B cell (primary cell): Measurements from ENCODE around the gene FCN1. TPM values are rescaled to one million over a fixed set of nuclear protein-coding genes. Genes with fewer than 3 reads are reported as not detected.

Experiments used
- ATAC-seq: fragments of 200-7000 bp; cut with Tn5 transposase; one replicate; pipeline ENCODE4 v1.10.0; 2021; ENCODE audit warnings: low read depth, mild to moderate bottlenecking, moderate number of reproducible peaks, moderate library complexity
- CTCF ChIA-PET: fragments of 350-600 bp; sonication (Branson Sonifier 250); formaldehyde crosslinking; loops from one replicate; lab custom pipeline; 2021; ENCODE audit warnings: antibody characterized with exemption, inconsistent platforms; lab: Charles Lee
- POLR2A ChIA-PET: fragments of 350-600 bp; sonication (Branson Sonifier 250); formaldehyde crosslinking; loops from one replicate; lab custom pipeline; 2021; ENCODE audit warnings: antibody characterized with exemption; lab: Charles Lee
- DNase-seq: peaks from one replicate; pipeline ENCODE4 v3.0.0; 2013
- H2AFZ ChIP-seq: 2 replicates; pipeline ENCODE4 v1.6.1; 2012; ENCODE audit warnings: mild to moderate bottlenecking, low read depth, low read length; ENCODE audit not compliant: insufficient read depth, poor library complexity, severe bottlenecking
- H3K27ac ChIP-seq, 2 donors: 1 replicate in 1 of 2; 2 replicates in 1 of 2; pipeline ENCODE4 v1.5.1; 2012 to 2013; ENCODE audit warnings: low read length in 2 of 2, mild to moderate bottlenecking in 2 of 2, moderate library complexity in 1 of 2
- H3K27me3 ChIP-seq, 4 experiments: fragments of 200-600 bp in 1 of 4; sonication (generic) in 1 of 4; replicated peaks in 1 of 4; 1 replicate in 2 of 4; 2 replicates in 2 of 4; pipeline versions ENCODE4 v1.6.1 to v1.7.0; 2013 to 2016; ENCODE audit warnings: low read length in 3 of 4, mild to moderate bottlenecking in 2 of 4, mixed read lengths in 1 of 4, moderate library complexity in 1 of 4; ENCODE audit not compliant: insufficient read depth in 4 of 4, control insufficient read depth in 3 of 4; ENCODE audit errors: control extremely low read depth in 1 of 4
- H3K36me3 ChIP-seq, 2 experiments: replicated peaks in 1 of 2; 1 replicate in 1 of 2; 2 replicates in 1 of 2; pipeline versions ENCODE4 v1.6.1 to v1.7.1; 2013; ENCODE audit warnings: low read length in 1 of 2; ENCODE audit not compliant: insufficient read depth in 2 of 2, control insufficient read depth in 1 of 2; ENCODE audit errors: control extremely low read depth in 1 of 2, extremely low read depth in 1 of 2
- H3K4me1 ChIP-seq, 2 donors: fragments of 200-600 bp in 1 of 2; sonication (generic) in 1 of 2; 1 replicate in 1 of 2; 2 replicates in 1 of 2; pipeline versions ENCODE4 v1.5.1 to v1.6.1; 2013 to 2017; ENCODE audit warnings: low read length in 2 of 2; ENCODE audit not compliant: control insufficient read depth in 2 of 2, insufficient read depth in 2 of 2
- H3K4me2 ChIP-seq: replicated peaks from 2 replicates; pipeline ENCODE3; 2012; ENCODE audit warnings: mild to moderate bottlenecking, low read depth, low read length; ENCODE audit not compliant: poor library complexity, severe bottlenecking
- H3K4me3 ChIP-seq, 5 experiments: fragments of 200-600 bp in 1 of 5; sonication (generic) in 1 of 5; 1 replicate in 3 of 5; 2 replicates in 2 of 5; pipeline versions ENCODE4 v1.5.1 to v1.7.0; 2011 to 2016; ENCODE audit warnings: low read length in 4 of 5, mild to moderate bottlenecking in 4 of 5, low read depth in 2 of 5, control low read depth in 1 of 5, moderate library complexity in 1 of 5; ENCODE audit not compliant: insufficient read depth in 1 of 5; ENCODE audit errors: control extremely low read depth in 1 of 5, extremely low read depth in 1 of 5
- H3K79me2 ChIP-seq: fragments of 200-600 bp; sonication (generic); one replicate; pipeline ENCODE4 v1.6.0; 2016; ENCODE audit warnings: low read length; ENCODE audit not compliant: control insufficient read depth, insufficient read depth
- H3K9ac ChIP-seq: fragments of 200-600 bp; sonication (generic); 2 replicates; pipeline ENCODE4 v1.6.1; 2017; ENCODE audit warnings: mild to moderate bottlenecking, low read length, moderate library complexity
- H3K9me3 ChIP-seq, 3 donors: one replicate each; pipeline versions ENCODE4 v1.6.1 to v1.7.1; 2013; ENCODE audit warnings: low read length in 2 of 3; ENCODE audit not compliant: control insufficient read depth in 2 of 3, insufficient read depth in 1 of 3; ENCODE audit errors: control extremely low read depth in 1 of 3
- H4K20me1 ChIP-seq: 2 replicates; pipeline ENCODE4 v1.6.0; 2012; ENCODE audit warnings: mild to moderate bottlenecking, low read length; ENCODE audit not compliant: insufficient read depth, control insufficient read depth, poor library complexity, severe bottlenecking
- H3K27ac Mint-ChIP-seq: one replicate; pipeline ENCODE4 v1.8.0; 2021; ENCODE audit warnings: mixed read lengths
- H3K27me3 Mint-ChIP-seq: one replicate; pipeline ENCODE4 v1.8.0; 2021; ENCODE audit warnings: mixed read lengths
- H3K4me1 Mint-ChIP-seq: one replicate; pipeline ENCODE4 v1.8.0; 2021; ENCODE audit warnings: mixed read lengths
- H3K4me3 Mint-ChIP-seq: one replicate; pipeline ENCODE4 v1.8.0; 2021; ENCODE audit warnings: mixed read lengths
- H3K9me3 Mint-ChIP-seq: one replicate; pipeline ENCODE4 v1.8.0; 2022; ENCODE audit warnings: mixed read lengths; ENCODE audit not compliant: insufficient read depth
- CTCF ChIP-seq: fragments of 200-600 bp; IDR thresholded peaks from one replicate; pipeline ENCODE4 v1.8.0; 2022; ENCODE audit warnings: antibody characterized with exemption, mild to moderate bottlenecking
- EZH2 ChIP-seq: IDR thresholded peaks from 2 replicates; pipeline ENCODE4 v1.6.1; 2012; ENCODE audit warnings: borderline replicate concordance, low read depth, mild to moderate bottlenecking, moderate library complexity, low read length; ENCODE audit not compliant: insufficient read depth, poor library complexity, severe bottlenecking
- WGBS: methylation state at CpG from one replicate; pipeline ENCODE4 v1.1.5; 2013; ENCODE audit warnings: missing lambda C conversion rate; ENCODE audit not compliant: insufficient coverage; 5-methylcytosine and 5-hydroxymethylcytosine counted together
- intact Hi-C: fragments of 100-400 bp; cut with micrococcal nuclease; formaldehyde crosslinking; loops from one replicate; pipeline ENCODE4 v1.10.0; 2022
- polyA plus RNA-seq: library from polyadenylated mRNA; depleted of rRNA; stranded (reverse); fragments of >200 nt; gene quantifications from 2 replicates; pipeline ENCODE4 v1.2.3, GENCODE V29; 2012
- total RNA-seq, 2 donors: library from RNA; stranded (reverse); fragments of 120-200 nt in 1 of 2; gene quantifications; 1 replicate in 1 of 2; 2 replicates in 1 of 2; pipeline versions ENCODE4 v1.2.3 to v1.2.4, GENCODE V29; 2013 to 2022

Gene FCN1
- total and polyA plus RNA-seq, 2 donors (not counting 1 experiment from before 2014, with no cell fraction given), result 2.2 to 20.6 TPM

GRCh38 chr9:134895908-134896833 lies 21.5 kb downstream of the FCN1 start:
- Histone ChIP-seq H3K79me2 (no peaks in the 10 kb centered on the region), H3K4me3 (no peak overlapping the region), H3K4me2 (no peak overlapping the region), H2AFZ (no peak overlapping the region), H3K9me3 (peaks cover 0 to 19% (median 15%) of the 10 kb centered on the region in 3 donors), H3K9ac (no peak overlapping the region), H4K20me1 (no peaks in the 10 kb centered on the region), H3K4me1 (no peaks in the 10 kb centered on the region), H3K27ac (no peak overlapping the region), H3K27me3 (peaks cover 0 to 11% (median 5%) of the 10 kb centered on the region in 4 experiments), H3K36me3 (no peaks in the 10 kb centered on the region)
- DNase-seq (no peak), ATAC-seq (no peak)
- intact Hi-C loops, result no loop called here
- WGBS, result 86% methylated on average over 13 of the region's 14 CpGs
- no peak for TF ChIP-seq EZH2
- H3K4me1 Mint-ChIP-seq, result no peaks in the 10 kb centered on the region
- no peak overlapping the region for H3K27ac Mint-ChIP-seq
- no peak overlapping the region for H3K4me3 Mint-ChIP-seq
- ChIA-PET CTCF (no interaction called here), POLR2A (no interaction called here)
- peaks cover 8% of the 10 kb centered on the region for H3K9me3 Mint-ChIP-seq
- H3K27me3 Mint-ChIP-seq, result peaks cover 33% of the 10 kb centered on the region

GRCh38 chr9:134895567-134895907 lies 22.2 kb downstream of the FCN1 start:
- no peak for DNase-seq
- Histone ChIP-seq H3K4me3 (no peak overlapping the region), H3K79me2 (no peaks in the 10 kb centered on the region), H3K4me1 (no peaks in the 10 kb centered on the region), H3K4me2 (no peak overlapping the region), H3K27me3 (peaks cover 0 to 11% (median 5%) of the 10 kb centered on the region in 4 experiments), H3K27ac (no peak overlapping the region), H2AFZ (no peak overlapping the region), H3K36me3 (no peaks in the 10 kb centered on the region), H3K9ac (no peak overlapping the region), H4K20me1 (no peaks in the 10 kb centered on the region), H3K9me3 (peaks cover 0 to 19% (median 15%) of the 10 kb centered on the region in 3 donors)
- POLR2A ChIA-PET, result no interaction called here
- H3K27me3 Mint-ChIP-seq, result peaks cover 33% of the 10 kb centered on the region
- H3K4me1 Mint-ChIP-seq, result no peaks in the 10 kb centered on the region
- H3K9me3 Mint-ChIP-seq, result peaks cover 8% of the 10 kb centered on the region
- H3K4me3 Mint-ChIP-seq, result no peak overlapping the region
- TF ChIP-seq EZH2, result no peak
- no peak for TF ChIP-seq CTCF
- CTCF ChIA-PET, result no interaction called here
- intact Hi-C loops, result no loop called here
- ATAC-seq, result no peak
- no peak overlapping the region for H3K27ac Mint-ChIP-seq
- WGBS, result 60% methylated on average over 1 of the region's 2 CpGs
